ENCODE data around the gene FHOD3.

FHOD3 gene

GRCh38 chr18:36648803-36649202 is 351.3 kb downstream of the FHOD3 start:
- no peak for DNase-seq

DNA sequence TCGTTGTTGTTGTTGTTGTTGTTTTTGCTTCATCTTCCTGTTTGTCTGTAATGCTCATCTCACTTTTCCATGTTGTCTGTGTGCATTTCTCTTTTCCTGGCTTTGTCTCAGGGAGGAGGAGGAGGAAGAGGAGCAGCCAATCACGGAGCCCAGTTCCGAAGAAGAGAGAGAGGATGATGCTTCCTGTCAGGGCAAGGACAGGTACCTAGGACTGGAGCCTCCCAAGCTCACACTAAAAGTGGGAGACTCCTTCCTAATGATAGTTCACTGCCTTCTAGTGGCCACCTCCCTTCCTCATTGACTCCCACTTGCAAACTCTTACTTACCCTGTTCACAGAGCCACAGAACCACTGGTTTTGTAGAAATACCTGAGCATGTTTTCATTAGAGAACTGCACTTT is 351.7 kb downstream of the FHOD3 start:
- DNase-seq: no peak
- in situ Hi-C loops (cut with MboI; ENCODE audit: low pct_unique_long_range_greater_than_20kb, low sequenced_read_pairs): no loop called here

More at GRCh38 chr18:36648803-36649202, 351.3 kb downstream of the FHOD3 start:
- in situ Hi-C loops (cut with MboI; ENCODE audit: low pct_unique_long_range_greater_than_20kb, low sequenced_read_pairs): no loop called here

DNA sequence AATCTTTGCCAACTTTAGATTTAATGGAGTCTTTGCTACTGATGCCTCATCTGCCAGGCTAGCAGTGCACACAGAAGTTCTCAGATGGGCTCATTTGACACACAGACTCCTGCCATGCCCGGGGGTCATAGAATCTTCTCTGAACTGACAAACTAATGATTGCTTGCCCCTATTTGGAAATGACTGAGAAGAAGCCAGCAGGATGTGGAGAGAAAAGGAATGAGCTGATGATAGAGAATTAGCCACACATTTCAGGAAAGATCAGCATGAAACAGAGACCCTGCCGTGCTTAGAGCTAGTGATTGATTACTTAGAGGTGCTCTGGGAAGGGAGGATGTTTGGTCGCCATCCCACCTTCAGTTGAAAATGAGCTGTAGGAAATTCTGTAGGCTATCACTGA is 352.8 kb downstream of the FHOD3 start:
- in situ Hi-C loops (cut with MboI; ENCODE audit: low pct_unique_long_range_greater_than_20kb, low sequenced_read_pairs): no loop called here
- DNase-seq: no peak

DNA sequence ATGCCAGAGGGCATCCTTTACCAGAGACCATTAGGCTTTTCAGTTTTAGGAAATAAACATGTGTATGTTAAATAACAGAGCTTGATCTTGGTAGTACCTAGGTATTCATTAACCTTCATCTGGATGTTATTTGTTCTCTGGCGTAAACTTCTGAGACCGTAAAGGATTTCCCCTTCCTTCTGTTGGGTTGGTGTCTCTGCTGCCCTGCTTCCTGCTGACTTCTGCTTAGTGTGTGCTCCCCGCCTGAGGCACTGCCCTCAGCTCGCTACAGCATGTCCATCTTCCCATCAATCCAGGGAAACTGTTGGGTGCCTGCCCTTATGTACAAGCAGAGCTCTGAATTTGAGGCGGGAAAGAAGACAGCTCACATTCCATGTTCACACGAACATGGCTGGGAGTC is 353.4 kb downstream of the FHOD3 start:
- no peak for DNase-seq
- in situ Hi-C loops (cut with MboI; ENCODE audit: low pct_unique_long_range_greater_than_20kb, low sequenced_read_pairs): no loop called here

GRCh38 chr18:36652503-36652902 is 355.0 kb downstream of the FHOD3 start:
- in situ Hi-C loops (cut with MboI; ENCODE audit: low pct_unique_long_range_greater_than_20kb, low sequenced_read_pairs): no loop called here
- DNase-seq: no peak

GRCh38 chr18:36653141-36653869 is 355.8 kb downstream of the FHOD3 start:
- in situ Hi-C loops (cut with MboI; ENCODE audit: low pct_unique_long_range_greater_than_20kb, low sequenced_read_pairs): no loop called here
- no peak for DNase-seq

DNA sequence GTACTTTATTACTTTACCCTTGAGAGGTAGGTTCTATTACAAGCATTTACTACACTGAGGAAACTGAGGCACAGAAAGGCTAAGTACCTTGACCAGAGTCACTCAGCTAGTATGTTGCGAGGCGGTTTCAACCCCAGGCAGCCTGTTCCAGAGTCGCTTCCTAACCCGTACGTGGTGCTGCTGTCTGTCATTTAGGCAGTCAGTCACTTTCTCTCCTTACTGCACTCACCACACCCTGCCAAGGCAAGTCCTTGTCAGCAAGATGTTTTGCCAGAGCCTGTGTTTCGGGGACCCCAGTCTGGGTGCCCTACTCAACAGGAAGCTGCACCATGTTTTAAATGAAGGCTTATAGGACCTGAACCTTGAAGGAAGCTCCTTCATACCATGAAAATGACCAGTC is 356.4 kb downstream of the FHOD3 start:
- in situ Hi-C loops (cut with MboI; ENCODE audit: low pct_unique_long_range_greater_than_20kb, low sequenced_read_pairs): no loop called here
- DNase-seq: no peak

DNA sequence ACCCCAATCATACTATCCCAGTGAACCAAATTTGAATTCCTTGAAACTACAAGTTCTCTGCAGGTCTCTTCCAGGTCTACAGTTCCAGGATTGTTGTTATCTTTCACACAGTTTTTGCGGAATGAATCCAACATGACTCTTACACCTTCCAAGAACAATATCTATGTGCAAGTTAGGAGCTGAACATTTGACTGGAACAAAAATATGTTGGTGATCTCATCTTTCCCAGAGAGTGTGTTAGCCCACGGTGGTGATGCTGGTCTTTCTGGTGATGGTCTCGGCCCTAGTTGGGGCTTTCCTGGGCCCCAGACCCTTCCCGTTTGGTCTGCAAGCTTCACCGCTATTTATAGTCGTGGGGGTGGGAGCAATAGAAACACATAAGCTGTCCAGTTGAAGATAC is 357.6 kb downstream of the FHOD3 start:
- in situ Hi-C loops (cut with MboI; ENCODE audit: low pct_unique_long_range_greater_than_20kb, low sequenced_read_pairs): no loop called here
- no peak for DNase-seq

DNA sequence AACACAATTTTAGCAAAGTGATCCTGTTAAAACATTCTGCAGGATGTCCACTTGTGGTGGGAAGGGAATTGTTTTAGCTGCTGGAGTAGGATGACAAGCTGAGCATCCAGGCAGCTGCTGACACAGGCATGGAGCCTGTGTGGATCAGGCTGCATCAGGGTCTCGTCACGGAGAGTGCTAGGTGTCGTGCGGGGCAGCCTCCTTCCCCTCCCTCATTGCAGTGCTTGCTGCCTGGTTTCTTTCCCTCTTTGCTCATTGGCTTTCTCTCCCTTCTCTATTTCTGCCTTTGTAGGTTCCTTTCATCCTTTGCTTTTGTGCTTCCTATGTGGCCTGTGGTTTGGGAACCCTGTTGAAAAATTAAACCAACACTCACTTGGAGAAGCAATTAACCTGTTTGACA is 358.4 kb downstream of the FHOD3 start:
- in situ Hi-C loops (cut with MboI; ENCODE audit: low pct_unique_long_range_greater_than_20kb, low sequenced_read_pairs): no loop called here
- no peak for DNase-seq

GRCh38 chr18:36658611-36659010 is 361.1 kb downstream of the FHOD3 start:
- in situ Hi-C loops (cut with MboI; ENCODE audit: low pct_unique_long_range_greater_than_20kb, low sequenced_read_pairs): no loop called here
- no peak for DNase-seq

- in situ Hi-C loops (cut with MboI; ENCODE audit: low pct_unique_long_range_greater_than_20kb, low sequenced_read_pairs): no loop called here
- DNase-seq: no peak
These were observed 362.8 kb downstream of the FHOD3 start for GRCh38 chr18:36660311-36660710.

GRCh38 chr18:36661999-36662398 is 364.5 kb downstream of the FHOD3 start:
- no peak for DNase-seq
- in situ Hi-C loops (cut with MboI; ENCODE audit: low pct_unique_long_range_greater_than_20kb, low sequenced_read_pairs): no loop called here

- in situ Hi-C loops (cut with MboI; ENCODE audit: low pct_unique_long_range_greater_than_20kb, low sequenced_read_pairs): no loop called here
- DNase-seq: no peak
These were observed 365.8 kb downstream of the FHOD3 start for GRCh38 chr18:36663312-36663711.

DNA sequence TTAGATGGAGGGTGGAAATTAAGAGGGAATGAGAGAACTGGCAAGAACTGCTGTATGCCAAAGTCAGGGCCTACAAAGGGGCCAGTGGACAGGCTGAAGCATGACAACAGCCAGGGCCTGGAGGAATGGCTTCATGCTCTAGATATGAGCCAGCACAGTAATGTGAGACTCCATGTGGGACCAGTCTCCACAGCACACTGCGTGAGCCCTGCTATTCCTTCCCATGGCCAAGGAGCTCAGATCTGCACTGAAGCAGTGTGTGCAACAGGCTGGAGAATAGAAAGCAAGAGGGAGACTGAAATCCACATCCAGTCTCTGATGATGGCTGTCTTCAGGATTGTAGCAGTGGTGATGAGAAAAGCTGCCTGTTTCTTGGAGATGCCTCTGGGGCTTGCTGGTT is 368.4 kb downstream of the FHOD3 start:
- in situ Hi-C loops (cut with MboI; ENCODE audit: low pct_unique_long_range_greater_than_20kb, low sequenced_read_pairs): no loop called here
- no peak for DNase-seq

- DNase-seq: no peak
- in situ Hi-C loops (cut with MboI; ENCODE audit: low pct_unique_long_range_greater_than_20kb, low sequenced_read_pairs): no loop called here
These were observed 370.3 kb downstream of the FHOD3 start for GRCh38 chr18:36667811-36668210.

DNA sequence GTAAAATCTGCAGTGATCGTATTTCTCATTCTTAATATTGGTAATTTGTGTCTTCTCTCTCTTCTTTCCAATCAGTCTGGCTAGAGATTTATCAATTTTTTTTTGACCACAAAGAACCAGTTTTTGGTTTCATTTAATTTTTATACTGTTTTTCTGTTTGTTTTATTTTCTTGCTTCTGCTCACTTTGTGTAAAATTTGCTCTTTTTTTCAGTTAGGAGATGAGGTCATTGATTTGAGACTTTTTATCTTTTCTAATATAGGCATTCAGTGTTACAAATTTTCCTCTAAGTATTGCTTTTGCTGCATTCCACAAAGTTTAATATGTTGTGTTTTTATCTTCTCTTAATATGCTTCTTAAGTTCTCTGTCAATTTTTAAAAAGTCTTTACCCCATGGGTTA is 370.8 kb downstream of the FHOD3 start:
- no peak for DNase-seq
- in situ Hi-C loops (cut with MboI; ENCODE audit: low pct_unique_long_range_greater_than_20kb, low sequenced_read_pairs): no loop called here

- in situ Hi-C loops (cut with MboI; ENCODE audit: low pct_unique_long_range_greater_than_20kb, low sequenced_read_pairs): no loop called here
- peak; percentile 69 for DNase-seq
These were observed 375.2 kb downstream of the FHOD3 start for GRCh38 chr18:36672437-36673344.

DNA sequence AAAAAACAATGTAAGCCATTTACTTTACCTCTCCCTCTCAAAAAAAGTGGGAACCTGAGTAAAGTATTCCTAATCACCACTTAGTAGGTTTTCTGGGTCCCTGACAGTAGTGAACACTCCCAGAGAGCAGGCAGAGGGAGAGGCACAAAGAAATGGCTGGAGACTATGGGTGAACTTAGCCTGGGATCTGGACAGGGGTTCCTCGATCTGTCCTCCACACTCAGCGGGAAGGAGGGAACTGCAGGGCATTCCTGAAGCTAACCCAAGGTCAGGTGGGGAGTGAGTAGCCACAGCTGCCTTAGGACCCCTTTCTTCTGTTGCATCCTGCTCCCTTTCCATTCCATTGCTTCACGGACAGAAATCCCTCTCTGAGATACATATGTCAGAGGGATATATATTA is 375.9 kb downstream of the FHOD3 start:
- in situ Hi-C loops (cut with MboI; ENCODE audit: low pct_unique_long_range_greater_than_20kb, low sequenced_read_pairs): no loop called here
- no peak for DNase-seq

GRCh38 chr18:36675076-36675475 is 377.6 kb downstream of the FHOD3 start:
- in situ Hi-C loops (cut with MboI; ENCODE audit: low pct_unique_long_range_greater_than_20kb, low sequenced_read_pairs): no loop called here
- no peak for DNase-seq

DNA sequence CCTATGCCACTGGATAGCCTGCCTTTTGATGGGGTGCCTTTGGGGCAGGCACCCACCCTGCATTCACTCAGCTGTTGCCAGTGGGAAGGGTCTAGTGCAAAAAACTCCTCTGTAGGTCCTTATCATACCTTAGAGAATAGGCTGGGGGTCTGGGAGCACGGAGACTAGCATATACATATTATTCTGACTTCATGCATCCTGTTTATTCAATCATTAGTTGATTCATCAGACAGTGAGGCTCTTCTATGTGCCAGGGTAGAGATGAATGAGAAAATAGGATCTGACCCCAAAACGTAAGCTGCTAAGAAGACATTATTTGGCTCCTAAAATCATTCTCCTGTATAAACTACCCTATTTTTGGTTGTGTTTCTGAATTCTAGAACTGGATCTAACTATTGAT is 378.0 kb downstream of the FHOD3 start:
- DNase-seq: no peak
- in situ Hi-C loops (cut with MboI; ENCODE audit: low pct_unique_long_range_greater_than_20kb, low sequenced_read_pairs): no loop called here

DNA sequence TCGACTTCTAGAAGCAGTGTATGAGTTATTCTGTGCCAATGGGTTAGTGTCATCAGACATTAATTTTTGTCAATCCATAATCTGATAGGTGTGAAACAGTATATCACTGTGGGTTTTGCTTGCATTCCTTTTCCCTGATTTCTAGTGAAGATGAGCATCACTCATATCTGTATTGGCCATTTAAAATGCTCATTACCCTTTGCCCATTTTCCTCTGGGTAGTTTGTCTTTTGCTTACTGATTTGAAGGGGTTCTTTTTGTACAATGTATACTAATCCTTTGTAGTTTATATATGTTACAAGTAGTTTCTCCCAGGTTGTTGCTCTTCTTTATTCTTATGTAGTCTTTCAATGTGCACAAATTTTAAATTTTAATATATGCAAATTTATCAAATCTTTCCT is 379.1 kb downstream of the FHOD3 start:
- in situ Hi-C loops (cut with MboI; ENCODE audit: low pct_unique_long_range_greater_than_20kb, low sequenced_read_pairs): no loop called here
- DNase-seq: no peak

Measured in KBM-7 (cell line).